Kidney epithelial cell (primary cell): ENCODE measurements around the gene ASPHD1. TPM values are rescaled to one million over a fixed set of nuclear protein-coding genes. Genes with fewer than 3 reads are reported as not detected.
A peak's percentile ranks its signal among the peaks of the same experiment; 100 is the strongest.

Source experiments
- DNase-seq: peaks from one replicate; pipeline ENCODE4 v3.0.0-alpha.2; 2010; ENCODE audit warnings: low read depth
- H3K27me3 ChIP-seq: 2 replicates; pipeline ENCODE4 v1.6.0; 2011; ENCODE audit warnings: low read length; ENCODE audit not compliant: control insufficient read depth, insufficient read depth
- H3K36me3 ChIP-seq: 2 replicates; pipeline ENCODE4 v1.5.1; 2011; ENCODE audit warnings: low read length; ENCODE audit not compliant: control insufficient read depth, insufficient read depth
- H3K4me3 ChIP-seq: 2 replicates; pipeline ENCODE4 v1.5.1; 2011; ENCODE audit warnings: low read depth, mild to moderate bottlenecking, control low read depth, low read length
- total RNA-seq: library from RNA; depleted of rRNA; stranded (reverse); fragments of >200 nt; gene quantifications from 2 replicates; pipeline ENCODE4 v1.2.3, GENCODE V29; 2015
- TF ChIP-seq, protein P1 (sequence below): IDR thresholded peaks from 2 replicates; pipeline ENCODE4 v1.5.1; 2011; ENCODE audit warnings: mild to moderate bottlenecking, moderate library complexity, low read length, control low read depth, inconsistent platforms; ENCODE audit not compliant: insufficient read depth, poor library complexity, severe bottlenecking

The ASPHD1 gene, protein sequence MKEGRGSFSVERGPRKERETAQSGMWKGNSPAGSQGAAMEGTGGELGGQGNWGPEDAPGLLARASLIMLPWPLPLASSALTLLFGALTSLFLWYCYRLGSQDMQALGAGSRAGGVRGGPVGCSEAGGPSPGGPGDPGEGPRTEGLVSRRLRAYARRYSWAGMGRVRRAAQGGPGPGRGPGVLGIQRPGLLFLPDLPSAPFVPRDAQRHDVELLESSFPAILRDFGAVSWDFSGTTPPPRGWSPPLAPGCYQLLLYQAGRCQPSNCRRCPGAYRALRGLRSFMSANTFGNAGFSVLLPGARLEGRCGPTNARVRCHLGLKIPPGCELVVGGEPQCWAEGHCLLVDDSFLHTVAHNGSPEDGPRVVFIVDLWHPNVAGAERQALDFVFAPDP
- 10.2 and 12.5 TPM in 2 replicates for total RNA-seq

DNA sequence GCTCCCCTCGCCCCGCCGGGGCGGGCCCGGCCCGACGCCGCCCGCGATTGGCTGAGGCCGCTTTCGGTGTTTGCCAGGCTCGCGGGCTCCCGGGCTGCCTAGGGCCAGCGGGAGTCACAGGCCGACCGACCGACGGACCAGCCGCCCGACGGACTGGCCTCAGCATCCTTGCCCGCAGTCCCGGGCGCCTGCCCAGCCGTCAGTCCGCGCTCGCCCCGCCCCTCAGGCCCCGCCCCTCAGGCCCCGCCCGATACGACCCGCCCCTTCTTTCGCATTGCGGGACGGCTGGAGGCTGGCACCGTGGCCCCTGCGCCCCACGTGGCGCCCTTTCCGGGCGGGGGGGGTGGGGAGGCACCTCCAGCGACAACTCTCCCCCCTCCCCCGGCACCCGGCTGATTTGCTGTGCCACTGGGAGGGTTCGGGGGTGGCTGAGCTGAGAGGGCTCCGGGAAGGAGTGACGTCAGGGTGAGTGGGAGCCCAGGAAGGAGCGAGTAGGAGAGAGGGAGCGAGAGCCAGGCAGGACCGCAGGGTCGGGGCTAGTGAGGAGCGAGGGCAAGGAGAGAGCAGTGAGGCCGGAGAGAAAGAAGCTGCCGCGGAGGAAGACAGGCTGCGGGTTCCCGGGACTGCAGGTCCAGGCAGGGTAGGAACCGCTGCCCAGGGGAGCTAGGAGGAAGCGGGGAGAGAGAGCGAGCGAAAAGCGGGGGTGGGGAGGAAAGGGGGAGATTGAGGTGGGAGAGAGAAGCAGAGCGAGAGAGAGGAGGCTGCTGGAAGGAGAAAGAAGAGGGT is at the start of gene ASPHD1:
Gene ASPHD1, plus strand, starts transcription at position 387 of the 786 bp plus-strand sequence. CDS start 484 bp downstream, outside the sequence.
- DNase-seq, result peak; percentile 64
- Histone ChIP-seq H3K4me3 (peak within 1 kb of the TSS; percentile 61), H3K27me3 (peaks cover 10% of the 10 kb centered on the region), H3K36me3 (no peaks in the 10 kb centered on the region)
- TF ChIP-seq, protein P1, sequence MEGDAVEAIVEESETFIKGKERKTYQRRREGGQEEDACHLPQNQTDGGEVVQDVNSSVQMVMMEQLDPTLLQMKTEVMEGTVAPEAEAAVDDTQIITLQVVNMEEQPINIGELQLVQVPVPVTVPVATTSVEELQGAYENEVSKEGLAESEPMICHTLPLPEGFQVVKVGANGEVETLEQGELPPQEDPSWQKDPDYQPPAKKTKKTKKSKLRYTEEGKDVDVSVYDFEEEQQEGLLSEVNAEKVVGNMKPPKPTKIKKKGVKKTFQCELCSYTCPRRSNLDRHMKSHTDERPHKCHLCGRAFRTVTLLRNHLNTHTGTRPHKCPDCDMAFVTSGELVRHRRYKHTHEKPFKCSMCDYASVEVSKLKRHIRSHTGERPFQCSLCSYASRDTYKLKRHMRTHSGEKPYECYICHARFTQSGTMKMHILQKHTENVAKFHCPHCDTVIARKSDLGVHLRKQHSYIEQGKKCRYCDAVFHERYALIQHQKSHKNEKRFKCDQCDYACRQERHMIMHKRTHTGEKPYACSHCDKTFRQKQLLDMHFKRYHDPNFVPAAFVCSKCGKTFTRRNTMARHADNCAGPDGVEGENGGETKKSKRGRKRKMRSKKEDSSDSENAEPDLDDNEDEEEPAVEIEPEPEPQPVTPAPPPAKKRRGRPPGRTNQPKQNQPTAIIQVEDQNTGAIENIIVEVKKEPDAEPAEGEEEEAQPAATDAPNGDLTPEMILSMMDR, result no peak

DNA sequence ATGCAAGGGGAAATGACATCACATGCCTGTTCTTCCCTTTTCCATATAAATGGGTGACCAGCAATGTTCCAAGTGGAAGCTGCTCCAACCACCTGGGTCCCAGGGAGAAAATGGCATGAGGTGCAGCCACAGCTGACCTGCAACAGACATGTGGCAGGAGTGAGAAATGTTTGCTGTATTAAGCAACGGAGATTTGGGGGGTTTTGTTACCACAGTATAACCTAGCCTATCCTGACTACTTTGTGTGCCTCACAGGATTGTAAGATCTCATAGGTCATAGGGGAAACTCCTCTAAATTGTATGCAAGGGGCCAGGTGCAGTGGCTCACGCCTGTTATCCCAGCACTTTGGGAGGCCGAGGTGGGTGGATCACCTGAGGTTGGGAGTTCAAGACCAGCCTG is 49.3 kb upstream of the ASPHD1 start:
- no peak for DNase-seq
- Histone ChIP-seq H3K27me3 (no peaks in the 10 kb centered on the region), H3K4me3 (no peak overlapping the region), H3K36me3 (no peaks in the 10 kb centered on the region)
- TF ChIP-seq, protein P1, result no peak

DNA sequence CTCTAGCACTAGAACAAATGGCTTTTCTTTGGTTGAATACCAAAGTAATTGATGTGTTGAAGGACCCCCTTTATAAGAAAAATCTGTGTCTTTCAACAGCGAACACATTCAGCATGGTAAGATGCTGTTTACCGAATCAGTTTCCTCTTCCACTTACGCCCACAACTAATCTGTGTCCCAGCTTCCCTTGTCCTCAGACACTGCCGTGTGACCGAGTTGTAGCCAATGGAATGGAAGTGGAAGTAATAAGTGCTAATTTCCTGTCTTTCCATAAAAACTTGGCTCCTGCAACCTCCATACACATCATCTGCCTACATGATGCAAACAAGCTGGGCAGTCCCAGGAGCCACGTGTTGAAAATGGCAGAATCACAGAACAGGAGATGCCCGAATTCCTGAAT is 47.6 kb upstream of the ASPHD1 start:
- H3K4me3 ChIP-seq, result no peak overlapping the region
- no peak for DNase-seq
- no peaks in the 10 kb centered on the region for H3K36me3 ChIP-seq
- no peaks in the 10 kb centered on the region for H3K27me3 ChIP-seq
- TF ChIP-seq, protein P1, result no peak

DNA sequence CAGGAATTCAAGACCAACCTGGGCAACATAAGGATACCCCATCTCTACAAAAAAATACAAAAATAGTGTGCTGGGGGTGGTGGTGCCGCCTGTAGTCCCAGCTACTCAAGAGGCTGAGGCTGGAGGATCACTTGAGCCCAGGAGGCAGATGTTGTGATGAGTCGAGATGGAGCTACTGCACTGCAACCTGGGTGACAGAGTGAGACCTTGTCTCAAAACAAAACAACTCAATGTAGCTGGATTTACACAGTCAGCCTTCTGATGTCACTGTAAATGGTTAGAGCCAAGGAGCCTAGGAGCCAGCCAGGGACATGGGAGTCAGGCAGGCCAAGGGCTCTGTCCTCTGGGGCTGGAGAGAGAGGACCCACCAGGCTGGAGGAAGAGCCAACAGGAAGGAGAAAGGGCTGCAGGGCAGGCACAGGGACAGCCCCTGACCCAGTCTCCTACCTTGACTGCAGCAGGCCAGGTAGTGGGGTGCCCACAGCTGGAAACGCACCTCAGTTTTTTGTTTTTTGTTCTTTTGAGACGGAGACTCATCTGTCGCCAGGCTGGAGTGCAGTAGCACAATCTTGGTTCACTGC is 45.7 kb upstream of the ASPHD1 start:
- no peaks in the 10 kb centered on the region for H3K36me3 ChIP-seq
- H3K27me3 ChIP-seq, result no peaks in the 10 kb centered on the region
- DNase-seq, result no peak
- no peak overlapping the region for H3K4me3 ChIP-seq
- TF ChIP-seq, protein P1, result no peak

DNA sequence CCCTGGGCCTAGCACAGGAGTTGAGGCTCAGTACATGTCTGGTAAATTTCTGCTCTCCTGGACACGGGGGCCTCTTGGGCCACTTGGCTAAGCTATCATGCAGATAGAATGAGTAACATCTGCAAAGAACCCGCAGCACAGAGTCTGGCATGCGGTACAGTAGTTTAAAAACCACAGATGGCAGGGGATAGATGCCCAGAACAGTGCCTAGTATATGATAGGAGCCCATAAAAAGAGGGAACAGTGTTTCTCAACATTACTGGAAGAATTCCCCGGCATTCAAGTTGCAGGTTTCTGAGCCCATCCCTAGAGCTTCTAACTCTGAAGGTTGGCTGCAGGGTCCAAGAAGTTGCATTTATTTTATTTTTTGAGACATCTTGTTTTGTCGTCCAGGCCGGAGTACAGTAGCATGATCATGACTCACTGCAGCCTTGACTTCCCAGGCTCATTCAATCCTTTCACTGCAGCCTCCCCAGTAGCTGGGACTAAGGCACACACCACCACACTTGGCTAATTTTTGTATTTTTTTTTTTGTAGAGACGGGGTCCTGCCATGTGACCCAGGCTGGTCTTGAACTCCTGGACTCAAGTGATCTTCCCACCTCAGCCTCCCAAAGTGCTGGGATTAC is 43.0 kb upstream of the ASPHD1 start:
- no peaks in the 10 kb centered on the region for H3K27me3 ChIP-seq
- DNase-seq, result no peak
- H3K4me3 ChIP-seq, result no peak overlapping the region
- no peaks in the 10 kb centered on the region for H3K36me3 ChIP-seq
- TF ChIP-seq, protein P1, result no peak
